GM19395 (cell line): ENCODE data around the gene AKAP3.

ENCODE experiments used
- ATAC-seq: cut with Tn5 transposase; IDR thresholded peaks from one replicate; pipeline ENCODE4 v1.9.1; 2021; ENCODE audit warnings: mild to moderate bottlenecking, moderate library complexity; ENCODE audit not compliant: unreplicated experiment

The AKAP3 gene

GRCh38 chr12:4648501-4649357, at the start of gene AKAP3, which contains the start of gene NDUFA9:
Gene AKAP3, minus strand, starts transcription at chr12:4649051. Its CDS starts 10,855 bp downstream, at chr12:4638196.
Gene NDUFA9, plus strand, starts transcription at chr12:4649114. Its CDS starts 13 bp downstream, at chr12:4649127.
- peak; percentile 85 for ATAC-seq

- no peak for ATAC-seq
Measured at GRCh38 chr12:4690760-4691159, 41.9 kb upstream of the AKAP3 start.

GRCh38 chr12:4685317-4685716, 36.5 kb upstream of the AKAP3 start:
- no peak for ATAC-seq

- no peak for ATAC-seq
Measured at GRCh38 chr12:4681732-4682131, 32.9 kb upstream of the AKAP3 start.

- no peak for ATAC-seq
Measured at GRCh38 chr12:4679711-4680110, 30.9 kb upstream of the AKAP3 start.

- no peak for ATAC-seq
Measured at GRCh38 chr12:4665236-4665635, 16.4 kb upstream of the AKAP3 start.

GRCh38 chr12:4663971-4664505, 15.2 kb upstream of the AKAP3 start:
- ATAC-seq: no peak

GRCh38 chr12:4653691-4654090, 4.8 kb upstream of the AKAP3 start:
- ATAC-seq: no peak

GRCh38 chr12:4653257-4653656, 4.4 kb upstream of the AKAP3 start:
- no peak for ATAC-seq

- ATAC-seq: no peak
Measured at GRCh38 chr12:4649358-4649661, 459 bp upstream of the AKAP3 start.

- no peak for ATAC-seq
Measured at GRCh38 chr12:4648104-4648500, 749 bp downstream of the AKAP3 start.

- no peak for ATAC-seq
Measured at GRCh38 chr12:4645023-4645422, 3.8 kb downstream of the AKAP3 start.

- peak; percentile 68 for ATAC-seq
Measured at GRCh38 chr12:4643747-4644146, 5.1 kb downstream of the AKAP3 start.

- ATAC-seq: no peak
Measured at GRCh38 chr12:4630262-4630661, 18.6 kb downstream of the AKAP3 start.

- no peak for ATAC-seq
Measured at GRCh38 chr12:4628406-4628805, 20.4 kb downstream of the AKAP3 start.

- no peak for ATAC-seq
Measured at GRCh38 chr12:4626543-4626942, 22.3 kb downstream of the AKAP3 start.

GRCh38 chr12:4621511-4621910, 27.3 kb downstream of the AKAP3 start:
- no peak for ATAC-seq

- ATAC-seq: no peak
Measured at GRCh38 chr12:4615667-4616066, 33.2 kb downstream of the AKAP3 start.

GRCh38 chr12:4610481-4610880, 38.4 kb downstream of the AKAP3 start:
- ATAC-seq: no peak

- no peak for ATAC-seq
Measured at GRCh38 chr12:4609071-4609470, 39.8 kb downstream of the AKAP3 start.

- no peak for ATAC-seq
Measured at GRCh38 chr12:4607056-4607455, 41.8 kb downstream of the AKAP3 start.

- peak; percentile 97 for ATAC-seq
Measured at GRCh38 chr12:4604684-4605193, 44.1 kb downstream of the AKAP3 start.
